SU-DHL-6 (cell line): Measurements from ENCODE around the gene GXYLT2.

Experiments used
- H2AFZ ChIP-seq: fragments of 200-600 bp; sonication (generic); 2 replicates; pipeline ENCODE4 v1.6.1; 2014; ENCODE audit warnings: low read depth, mild to moderate bottlenecking, moderate library complexity, mixed read lengths, antibody characterized with exemption, low read length; ENCODE audit not compliant: severe bottlenecking
- H3F3A ChIP-seq: fragments of 200-600 bp; shearing (Covaris generic); 2 replicates; pipeline ENCODE4 v1.6.0; 2016; ENCODE audit warnings: antibody characterized with exemption, mild to moderate bottlenecking; ENCODE audit not compliant: insufficient read depth
- H3K27ac ChIP-seq: fragments of 200-600 bp; sonication (generic); 2 replicates; pipeline ENCODE4 v1.5.1; 2016; ENCODE audit warnings: low read depth, mild to moderate bottlenecking, low read length, moderate library complexity, mixed read lengths
- H3K27me3 ChIP-seq: fragments of 200-600 bp; sonication (generic), shearing (Covaris generic); 2 replicates; pipeline ENCODE4 v1.6.0; 2014; ENCODE audit warnings: mild to moderate bottlenecking, low read length
- H3K36me3 ChIP-seq: fragments of 200-600 bp; sonication (generic); 2 replicates; pipeline ENCODE4 v1.6.1; 2014; ENCODE audit warnings: mild to moderate bottlenecking, low read length, mixed read lengths
- H3K4me2 ChIP-seq: fragments of 300-600, 200-600 bp; shearing (Covaris generic), sonication (generic); 2 replicates; pipeline ENCODE4 v1.6.0; 2014; ENCODE audit warnings: low read length, low read depth, mild to moderate bottlenecking; ENCODE audit not compliant: poor library complexity, severe bottlenecking
- H3K4me3 ChIP-seq: fragments of 200-600 bp; sonication (generic); 2 replicates; pipeline ENCODE4 v1.5.1; 2014; ENCODE audit warnings: antibody characterized with exemption, low read length, mild to moderate bottlenecking, mixed read lengths; ENCODE audit not compliant: insufficient read depth, poor library complexity, severe bottlenecking
- H3K79me2 ChIP-seq: fragments of 200-600 bp; sonication (generic); 2 replicates; pipeline ENCODE4 v1.6.1; 2014; ENCODE audit warnings: mild to moderate bottlenecking, low read length, moderate library complexity; ENCODE audit not compliant: insufficient read depth
- H3K9ac ChIP-seq: fragments of 200-600 bp; sonication (generic); 2 replicates; pipeline ENCODE4 v1.7.0; 2014; ENCODE audit warnings: mild to moderate bottlenecking, low read length
- H3K9me2 ChIP-seq: fragments of 200-600 bp; sonication (generic); replicated peaks from 2 replicates; pipeline ENCODE4 v1.6.1; 2014; ENCODE audit warnings: low read length; ENCODE audit not compliant: insufficient read depth
- H3K9me3 ChIP-seq: fragments of 200-600 bp; sonication (generic); 2 replicates; pipeline ENCODE4 v1.6.1; 2014; ENCODE audit warnings: low read length, mixed read lengths; ENCODE audit not compliant: insufficient read depth
- H4K20me1 ChIP-seq: fragments of 200-600 bp; sonication (generic); 2 replicates; pipeline ENCODE4 v1.6.1; 2014; ENCODE audit warnings: low read depth, mild to moderate bottlenecking, antibody characterized with exemption, low read length, moderate library complexity, mixed read lengths
- EZH2phosphoT487 ChIP-seq: fragments of 200-600 bp; sonication (generic), shearing (Covaris generic); conservative IDR thresholded peaks from 2 replicates; pipeline ENCODE4 v1.6.1; 2018; ENCODE audit warnings: mild to moderate bottlenecking, antibody characterized with exemption, low read length, moderate library complexity, mixed read lengths
- TF ChIP-seq, protein P1 (sequence below): fragments of 200-600 bp; sonication (generic); IDR thresholded peaks from one replicate; pipeline ENCODE4 v1.5.1; 2017; ENCODE audit warnings: antibody characterized with exemption, mild to moderate bottlenecking, low read length, moderate library complexity; ENCODE audit not compliant: insufficient read depth, poor library complexity, severe bottlenecking

Gene GXYLT2

DNA sequence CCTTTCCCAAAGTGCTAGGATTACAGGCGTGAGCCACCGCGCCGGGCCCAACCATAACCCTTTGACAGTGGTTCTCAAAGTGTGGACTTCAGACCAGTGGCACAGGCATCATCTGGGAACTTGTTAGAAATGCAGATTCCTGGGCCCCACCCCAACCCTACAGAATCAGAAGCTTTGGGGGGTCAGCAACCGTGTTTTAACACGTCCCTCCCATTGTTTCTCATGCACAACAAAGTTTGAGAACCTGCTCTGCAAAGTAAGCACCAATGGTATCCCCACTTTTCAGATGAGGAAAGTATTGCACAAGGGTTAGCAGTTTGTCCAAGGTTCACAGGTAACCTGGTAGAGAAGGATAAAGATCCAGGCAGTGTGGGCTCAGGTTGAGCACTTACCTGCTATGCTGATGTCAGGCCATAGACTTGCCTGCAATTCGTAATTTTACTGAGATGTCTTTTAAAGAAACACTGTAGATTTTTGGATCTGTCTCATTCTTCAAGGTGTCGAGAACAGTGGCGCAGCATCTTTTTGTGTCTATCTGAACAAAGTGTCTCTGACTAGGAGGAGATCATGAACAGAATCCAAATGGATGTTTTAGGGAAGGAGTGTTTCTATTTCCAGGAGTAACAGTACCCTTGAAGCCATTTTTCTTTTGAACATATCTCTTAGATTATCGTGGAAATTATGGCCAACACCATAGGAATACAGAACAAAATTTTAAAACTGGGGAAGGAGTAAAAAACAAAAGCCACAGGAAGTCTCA is 2.5 kb downstream of the GXYLT2 start:
- H2AFZ ChIP-seq, result no peak overlapping the region
- no peaks in the 10 kb centered on the region for H3K36me3 ChIP-seq
- 0 out of 2 replicates have a peak, but pooled peaks cover 2% of the 10 kb centered on the region for H3K27me3 ChIP-seq
- no peaks in the 10 kb centered on the region for H3K79me2 ChIP-seq
- H3K27ac ChIP-seq, result no peak overlapping the region
- TF ChIP-seq, protein P1, sequence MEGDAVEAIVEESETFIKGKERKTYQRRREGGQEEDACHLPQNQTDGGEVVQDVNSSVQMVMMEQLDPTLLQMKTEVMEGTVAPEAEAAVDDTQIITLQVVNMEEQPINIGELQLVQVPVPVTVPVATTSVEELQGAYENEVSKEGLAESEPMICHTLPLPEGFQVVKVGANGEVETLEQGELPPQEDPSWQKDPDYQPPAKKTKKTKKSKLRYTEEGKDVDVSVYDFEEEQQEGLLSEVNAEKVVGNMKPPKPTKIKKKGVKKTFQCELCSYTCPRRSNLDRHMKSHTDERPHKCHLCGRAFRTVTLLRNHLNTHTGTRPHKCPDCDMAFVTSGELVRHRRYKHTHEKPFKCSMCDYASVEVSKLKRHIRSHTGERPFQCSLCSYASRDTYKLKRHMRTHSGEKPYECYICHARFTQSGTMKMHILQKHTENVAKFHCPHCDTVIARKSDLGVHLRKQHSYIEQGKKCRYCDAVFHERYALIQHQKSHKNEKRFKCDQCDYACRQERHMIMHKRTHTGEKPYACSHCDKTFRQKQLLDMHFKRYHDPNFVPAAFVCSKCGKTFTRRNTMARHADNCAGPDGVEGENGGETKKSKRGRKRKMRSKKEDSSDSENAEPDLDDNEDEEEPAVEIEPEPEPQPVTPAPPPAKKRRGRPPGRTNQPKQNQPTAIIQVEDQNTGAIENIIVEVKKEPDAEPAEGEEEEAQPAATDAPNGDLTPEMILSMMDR, result no peak
- no peak for TF ChIP-seq EZH2phosphoT487
- H3K9me2 ChIP-seq, result no peaks in the 10 kb centered on the region
- no peaks in the 10 kb centered on the region for H3F3A ChIP-seq
- H3K9me3 ChIP-seq, result no peaks in the 10 kb centered on the region
- no peak overlapping the region for H3K4me2 ChIP-seq
- H3K9ac ChIP-seq, result no peak overlapping the region
- no peaks in the 10 kb centered on the region for H4K20me1 ChIP-seq
- H3K4me3 ChIP-seq, result no peak overlapping the region

- Histone ChIP-seq H3K4me3 (no peak overlapping the region), H2AFZ (no peak overlapping the region), H3K4me2 (no peak overlapping the region), H3K79me2 (no peaks in the 10 kb centered on the region), H3K9me3 (no peaks in the 10 kb centered on the region), H3F3A (no peaks in the 10 kb centered on the region), H3K27me3 (0 out of 2 replicates have a peak, but pooled peaks cover 2% of the 10 kb centered on the region), H3K36me3 (no peaks in the 10 kb centered on the region), H3K9me2 (no peaks in the 10 kb centered on the region), H4K20me1 (no peaks in the 10 kb centered on the region), H3K9ac (no peak overlapping the region), H3K27ac (no peak overlapping the region)
- TF ChIP-seq, protein P1, result no peak
These were observed 3.4 kb downstream of the GXYLT2 start for GRCh38 chr3:72891053-72891855.

- TF ChIP-seq EZH2phosphoT487, result no peak
- TF ChIP-seq, protein P1, result no peak
- Histone ChIP-seq H4K20me1 (no peaks in the 10 kb centered on the region), H3K4me3 (no peak overlapping the region), H3K9me2 (no peaks in the 10 kb centered on the region), H3K79me2 (no peaks in the 10 kb centered on the region), H2AFZ (no peak overlapping the region), H3K36me3 (no peaks in the 10 kb centered on the region), H3K9me3 (no peaks in the 10 kb centered on the region), H3K4me2 (no peak overlapping the region), H3K9ac (no peak overlapping the region), H3K27ac (no peak overlapping the region), H3F3A (no peaks in the 10 kb centered on the region), H3K27me3 (0 out of 2 replicates have a peak, but pooled peaks cover 2% of the 10 kb centered on the region)
These were observed 4.4 kb downstream of the GXYLT2 start for GRCh38 chr3:72892081-72892775.
